NOMO-1 treated with dmso at 0.1 percent for 144 hours (cell line): ENCODE measurements around the gene AOPEP.

ENCODE experiments used
- DNase-seq: peaks from one replicate; lab custom pipeline; 2025; ENCODE audit not compliant: unreplicated experiment; lab: John Stamatoyannopoulos, UW

AOPEP gene

GRCh38 chr9:94788570-94789105 is 62.1 kb downstream of the AOPEP start:
- DNase-seq: no peak

DNA sequence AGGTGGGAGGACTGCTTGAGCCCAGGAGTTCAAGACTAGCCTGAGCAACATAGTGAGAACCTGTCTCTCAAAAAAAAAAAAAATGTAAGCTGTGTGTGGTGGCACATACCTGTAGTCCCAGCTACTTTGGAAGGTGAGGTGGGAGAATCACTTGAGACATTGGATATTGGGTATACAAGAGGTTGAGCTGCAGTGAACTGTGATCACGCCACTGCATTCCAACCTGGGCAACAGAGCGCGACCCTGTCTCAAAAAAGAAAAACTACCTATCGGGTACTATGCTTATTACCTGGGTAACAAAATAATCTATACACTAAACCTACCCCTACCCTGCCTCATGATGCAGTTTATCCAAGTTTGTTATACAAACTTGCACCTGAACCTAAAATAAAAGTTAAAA is 64.9 kb downstream of the AOPEP start:
- DNase-seq: no peak

DNA sequence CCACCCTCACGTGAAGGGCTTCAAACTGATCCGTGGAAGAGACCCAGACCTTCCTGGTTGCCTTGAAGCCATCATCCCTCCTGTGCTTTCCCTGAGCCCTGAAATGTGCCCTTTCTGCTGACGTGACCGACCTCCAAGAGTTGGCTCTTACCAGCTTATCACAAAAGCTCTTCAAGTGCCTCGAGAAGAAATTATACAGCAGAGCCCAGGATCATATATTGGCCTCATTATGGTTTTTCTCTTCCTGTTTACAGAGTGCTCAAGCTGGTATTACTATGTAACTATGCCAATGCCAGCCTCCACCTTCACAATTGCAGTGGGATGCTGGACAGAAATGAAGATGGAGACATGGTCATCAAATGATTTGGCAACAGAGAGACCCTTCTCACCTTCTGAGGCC is 66.0 kb downstream of the AOPEP start:
- DNase-seq: no peak

DNA sequence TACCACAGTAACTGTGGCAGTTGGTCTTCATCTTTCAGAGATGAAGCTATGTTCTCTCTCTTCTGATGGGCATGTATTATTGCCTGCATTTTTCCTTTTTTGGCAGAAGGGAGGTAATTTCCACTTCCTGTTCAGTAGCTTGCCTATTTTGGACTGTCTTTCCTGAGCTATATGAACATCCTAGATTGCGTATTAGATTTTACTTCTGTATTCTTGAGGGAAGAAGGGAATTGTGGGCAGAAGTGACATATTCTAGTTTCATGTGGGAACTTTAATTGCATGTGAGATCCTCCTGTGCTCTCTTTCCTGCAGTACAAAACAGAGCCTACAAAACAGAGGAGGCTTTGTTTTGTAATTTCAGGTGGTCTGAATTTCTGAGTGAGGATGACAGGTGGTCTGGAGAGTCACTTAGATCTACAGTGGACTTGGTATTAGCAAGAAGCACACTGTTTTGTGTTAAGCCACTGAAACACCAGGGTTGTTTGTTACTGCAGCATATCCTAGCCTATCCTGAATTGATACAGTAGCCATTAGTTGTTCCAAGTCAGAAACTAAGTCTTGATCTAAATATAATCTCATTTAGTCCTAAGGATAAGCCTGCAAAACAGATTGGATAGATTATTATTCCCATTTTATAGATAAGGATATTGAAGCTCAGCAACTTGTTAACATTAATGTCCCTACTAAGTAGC is 68.1 kb downstream of the AOPEP start:
- DNase-seq: no peak

- no peak for DNase-seq
Measured at GRCh38 chr9:94796687-94797086, 70.2 kb downstream of the AOPEP start.

DNA sequence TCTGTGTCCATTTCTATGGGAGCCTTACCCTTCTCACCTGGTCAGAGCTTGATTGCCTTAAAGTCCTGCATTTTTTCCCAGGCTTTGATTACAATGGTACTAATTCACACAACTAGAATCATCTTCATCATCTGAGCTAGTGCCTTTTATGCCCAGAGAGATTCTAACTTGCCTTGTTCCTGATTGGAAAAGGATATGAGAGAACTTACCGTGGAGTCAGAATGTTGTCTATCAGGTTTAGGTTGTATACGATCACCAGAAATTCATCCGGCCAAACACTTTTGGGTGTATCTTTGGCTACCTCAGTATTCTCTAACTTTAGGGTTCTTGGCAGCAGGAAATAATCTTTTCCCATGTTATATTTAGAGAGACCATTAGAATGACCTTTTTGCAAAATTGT is 71.7 kb downstream of the AOPEP start:
- no peak for DNase-seq

GRCh38 chr9:94798708-94799107 is 72.2 kb downstream of the AOPEP start:
- DNase-seq: no peak

DNA sequence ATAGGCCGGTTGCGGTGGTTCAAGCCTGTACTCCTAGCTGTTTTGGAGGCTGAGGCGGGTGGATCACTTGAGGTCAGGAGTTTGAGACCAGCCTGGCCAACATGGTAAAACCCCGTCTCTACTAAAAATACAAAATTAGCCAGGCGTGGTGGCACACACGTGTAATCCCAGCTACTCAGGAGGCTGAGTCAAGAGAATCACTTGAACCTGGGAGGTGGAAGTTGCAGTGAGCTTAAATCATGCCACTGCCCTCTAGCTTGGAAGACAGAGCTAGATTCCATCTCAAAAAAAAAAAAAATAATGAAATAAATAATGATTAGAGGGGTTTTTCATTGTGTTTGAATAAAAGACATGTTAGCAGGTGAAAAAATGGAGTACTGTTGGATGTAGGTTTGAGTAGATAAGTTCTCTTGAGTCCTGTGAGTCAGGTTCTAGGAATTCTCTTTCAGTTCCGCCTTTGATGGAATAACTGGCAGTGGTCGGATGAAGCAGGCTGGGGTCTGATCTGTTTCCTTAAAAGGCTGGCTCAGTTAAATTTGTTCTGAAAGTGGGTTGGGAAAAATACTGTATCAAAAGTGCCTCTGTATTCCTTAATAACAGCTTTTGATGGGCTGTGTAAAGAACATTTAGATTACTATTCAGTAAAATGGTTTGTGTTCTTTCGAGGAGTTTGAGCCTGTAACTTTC is 73.2 kb downstream of the AOPEP start:
- DNase-seq: no peak

DNA sequence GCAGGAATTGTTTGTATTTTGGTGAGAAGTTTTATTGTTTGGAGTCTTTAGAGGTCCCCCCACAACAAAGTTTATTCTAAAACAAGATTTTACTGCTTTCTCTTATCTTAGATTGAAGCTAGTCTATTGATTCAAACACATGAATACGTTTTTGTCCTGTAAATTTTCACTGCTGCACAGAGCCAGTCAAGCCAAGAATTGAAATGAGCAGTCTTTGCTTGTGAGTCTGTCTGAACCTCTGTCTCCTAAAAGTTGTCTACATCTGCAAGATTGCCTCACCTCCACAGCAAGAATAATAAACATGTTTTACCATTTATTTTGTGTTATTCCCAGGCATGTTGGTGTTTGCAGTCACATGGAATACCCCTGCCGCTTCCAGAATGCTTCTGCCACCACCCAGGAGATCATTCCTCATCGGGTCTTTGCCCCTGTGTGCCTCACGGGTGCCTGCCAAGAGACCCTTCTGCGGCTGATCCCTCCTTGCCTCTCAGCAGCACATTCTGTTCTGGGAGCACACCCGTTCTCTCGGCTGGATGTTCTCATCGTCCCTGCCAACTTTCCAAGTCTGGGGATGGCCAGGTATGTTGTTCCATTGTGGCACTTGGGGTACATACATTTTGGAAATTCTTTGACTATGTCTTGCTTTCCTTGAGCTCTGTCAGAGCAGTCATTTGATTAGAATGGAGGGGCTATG is 74.1 kb downstream of the AOPEP start:
- DNase-seq: no peak

DNA sequence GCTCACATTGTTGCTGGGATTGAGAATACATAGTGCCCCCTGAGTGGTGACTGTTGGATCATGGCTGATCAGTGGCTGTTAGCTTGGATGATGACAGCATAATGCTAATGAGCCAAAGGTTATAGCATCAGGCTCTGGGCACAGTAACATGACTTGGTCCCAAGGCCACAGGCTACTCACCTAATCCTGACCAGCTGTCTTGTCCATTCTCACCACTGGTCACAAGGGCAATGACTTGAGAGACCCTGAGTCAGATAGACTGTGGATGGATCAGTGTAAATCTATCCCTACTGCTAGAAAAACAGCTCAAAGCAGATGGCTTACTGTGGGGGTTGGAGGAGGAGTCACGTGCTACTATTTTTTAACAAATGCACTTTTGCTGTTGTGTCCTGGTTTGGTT is 74.7 kb downstream of the AOPEP start:
- no peak for DNase-seq

DNA sequence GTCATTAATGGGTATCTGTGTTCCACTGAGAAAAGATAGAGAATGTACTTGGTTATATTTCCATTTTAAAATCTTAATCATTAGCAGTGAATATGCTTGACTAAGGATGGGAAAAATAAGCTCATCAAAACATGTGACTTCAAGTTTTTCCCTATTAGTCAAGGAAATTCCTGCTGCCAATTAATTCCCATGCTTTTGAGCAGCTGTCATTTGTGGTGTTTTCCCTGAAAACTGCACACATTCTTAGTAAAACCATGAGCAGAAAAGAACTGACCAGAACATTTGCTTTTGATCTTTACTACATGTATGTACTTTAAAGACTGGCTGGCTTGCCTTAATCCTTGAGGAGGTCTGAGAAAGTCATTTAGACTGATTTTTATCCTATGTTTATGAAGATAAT is 75.2 kb downstream of the AOPEP start:
- no peak for DNase-seq

- DNase-seq: no peak
Measured at GRCh38 chr9:94802251-94802650, 75.8 kb downstream of the AOPEP start.

GRCh38 chr9:94802793-94803192 is 76.3 kb downstream of the AOPEP start:
- DNase-seq: no peak

GRCh38 chr9:94804316-94804715 is 77.8 kb downstream of the AOPEP start:
- no peak for DNase-seq

GRCh38 chr9:94805051-94805489 is 78.6 kb downstream of the AOPEP start:
- DNase-seq: peak; percentile 29

DNA sequence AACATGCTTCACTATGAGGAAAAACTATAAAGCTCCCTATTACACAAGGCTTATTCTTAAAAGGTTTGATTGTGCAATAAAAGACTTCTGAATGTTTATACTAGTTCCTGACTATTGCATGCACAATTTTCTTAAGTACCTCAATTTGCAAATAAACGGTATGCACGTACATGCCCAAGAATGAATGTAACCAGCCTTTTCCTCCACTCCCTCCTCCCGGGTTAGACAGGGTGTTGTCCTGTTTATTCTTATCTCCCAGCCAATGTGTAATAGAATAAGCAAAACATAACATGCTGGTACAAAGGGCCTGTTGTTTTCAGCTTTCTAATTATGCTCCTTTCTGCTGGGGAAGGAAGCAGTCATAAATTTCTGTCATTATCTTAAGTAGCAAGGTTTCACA is 79.1 kb downstream of the AOPEP start:
- peak; percentile 54 for DNase-seq

DNA sequence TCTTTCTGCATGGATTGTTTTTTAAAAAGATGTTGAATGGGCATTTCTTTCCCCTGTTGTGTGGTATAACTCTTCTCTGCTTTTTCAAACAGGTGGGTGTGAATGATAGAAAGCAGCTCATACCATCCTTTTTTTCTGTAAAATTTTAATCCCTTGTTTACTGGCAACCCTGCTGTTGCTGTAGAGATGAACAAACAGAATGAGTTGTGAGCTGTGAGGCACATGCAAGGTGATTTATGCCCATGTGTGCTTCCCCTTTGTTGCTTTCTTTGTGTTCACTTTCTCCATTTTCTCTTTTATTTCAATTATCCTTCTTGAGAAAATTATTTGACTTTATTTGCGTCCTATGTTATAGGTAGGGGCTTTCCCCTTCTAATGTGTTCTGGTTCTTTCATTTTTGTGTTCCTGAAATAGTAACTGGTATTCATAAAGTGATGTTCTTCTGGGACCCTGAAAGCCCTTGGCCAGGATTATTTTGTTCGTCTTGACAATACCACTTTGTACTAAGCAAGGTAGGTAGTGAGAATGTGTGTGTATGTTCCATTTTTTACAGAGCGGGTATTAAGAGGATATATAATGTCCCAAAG is 79.9 kb downstream of the AOPEP start:
- no peak for DNase-seq

DNA sequence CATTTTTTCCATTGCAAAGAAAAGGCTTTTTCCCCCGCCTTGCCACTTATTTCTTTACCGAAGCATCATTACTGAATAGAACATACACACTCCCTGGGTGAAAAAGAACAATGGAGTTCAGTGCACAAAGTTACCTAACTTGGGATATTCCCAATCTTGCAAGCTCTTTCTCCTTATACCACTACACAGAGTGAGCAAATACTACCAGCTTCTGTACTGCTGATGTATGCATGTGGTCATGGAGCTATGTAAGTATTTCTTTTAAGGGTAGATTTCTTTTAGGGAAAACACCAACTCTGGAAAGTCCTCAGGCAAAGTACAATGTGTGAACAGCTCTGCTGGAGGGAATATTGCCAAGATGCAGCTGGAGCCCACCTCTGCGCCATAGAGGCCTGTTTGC is 81.1 kb downstream of the AOPEP start:
- no peak for DNase-seq

DNA sequence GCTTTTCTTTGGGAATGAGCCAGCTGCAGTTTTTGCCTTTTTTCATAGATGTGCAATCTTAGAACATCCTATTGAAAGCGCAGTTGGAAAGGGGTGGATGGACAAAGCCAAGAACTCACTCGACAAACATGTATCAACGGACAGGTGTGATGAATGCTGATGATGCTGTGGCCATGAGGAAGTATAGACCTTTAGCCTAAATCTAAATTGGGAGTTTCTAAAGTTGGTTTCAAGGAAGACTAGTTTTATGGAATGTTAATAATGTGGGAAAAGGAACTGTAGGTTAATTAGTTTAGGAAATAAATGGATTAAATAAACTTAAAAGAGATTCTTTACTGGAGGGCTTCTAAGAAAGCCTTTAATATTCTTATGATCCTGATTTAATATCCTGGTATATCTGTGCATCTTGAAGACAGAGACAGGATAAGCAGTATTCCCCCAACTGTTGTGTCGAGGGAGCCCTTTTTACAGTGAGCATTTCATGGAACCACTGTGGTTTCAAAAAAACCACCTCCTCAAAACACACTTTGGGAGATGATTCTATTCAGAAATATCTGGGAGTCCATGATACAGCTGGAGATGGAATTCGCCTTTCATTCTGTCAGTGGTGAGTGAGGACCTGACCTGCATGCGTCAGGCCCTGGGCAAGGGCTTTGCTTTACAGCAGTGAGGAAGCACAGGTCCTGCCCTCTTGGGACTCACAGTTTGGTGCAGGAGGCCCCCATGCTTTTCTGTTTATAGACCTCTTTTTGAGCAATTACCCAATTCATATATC is 82.6 kb downstream of the AOPEP start:
- no peak for DNase-seq

GRCh38 chr9:94809778-94810177 is 83.3 kb downstream of the AOPEP start:
- DNase-seq: no peak

GRCh38 chr9:94811074-94811473 is 84.6 kb downstream of the AOPEP start:
- no peak for DNase-seq
